HG02610 (cell line): ENCODE results near the gene SH2D6.
"Not testable (repeated sequence)": the region's sequence is repeated elsewhere in the genome, so short reads cannot be mapped to it uniquely, and the experiment has no call there.

Experiments used
- ATAC-seq: cut with Tn5 transposase; IDR thresholded peaks from one replicate; pipeline ENCODE4 v1.9.1; 2021; ENCODE audit warnings: mild to moderate bottlenecking, moderate library complexity; ENCODE audit not compliant: unreplicated experiment

The SH2D6 gene

DNA sequence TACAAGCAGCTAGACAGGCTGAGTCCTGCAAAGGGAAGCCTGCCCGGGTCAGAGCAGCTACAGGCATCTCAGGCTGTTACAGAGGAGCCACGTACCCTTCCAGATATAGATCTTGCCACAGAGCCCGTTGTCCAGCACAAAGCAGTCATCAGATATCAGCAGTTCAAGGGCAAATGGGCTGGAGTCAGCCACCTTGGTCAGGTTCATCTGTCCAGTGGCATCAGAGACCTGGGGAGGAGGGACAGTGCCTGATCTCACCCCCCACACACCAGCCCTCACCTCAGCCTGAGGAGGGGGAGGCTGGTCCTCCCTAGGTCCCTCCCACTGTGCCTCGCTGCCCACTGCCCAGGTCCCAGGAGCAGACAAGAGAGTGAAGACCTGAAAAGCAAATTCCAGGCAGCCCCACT lies 20.6 kb upstream of the SH2D6 start:
- ATAC-seq: no peak

- no peak for ATAC-seq
These were observed 19.9 kb upstream of the SH2D6 start for GRCh38 chr2:85398426-85399182.

GRCh38 chr2:85399183-85399455 lies 19.4 kb upstream of the SH2D6 start:
- no peak for ATAC-seq

- ATAC-seq: no peak
These were observed 18.5 kb upstream of the SH2D6 start for GRCh38 chr2:85400023-85400422.

- ATAC-seq: no peak
These were observed 17.7 kb upstream of the SH2D6 start for GRCh38 chr2:85400541-85401463.

DNA sequence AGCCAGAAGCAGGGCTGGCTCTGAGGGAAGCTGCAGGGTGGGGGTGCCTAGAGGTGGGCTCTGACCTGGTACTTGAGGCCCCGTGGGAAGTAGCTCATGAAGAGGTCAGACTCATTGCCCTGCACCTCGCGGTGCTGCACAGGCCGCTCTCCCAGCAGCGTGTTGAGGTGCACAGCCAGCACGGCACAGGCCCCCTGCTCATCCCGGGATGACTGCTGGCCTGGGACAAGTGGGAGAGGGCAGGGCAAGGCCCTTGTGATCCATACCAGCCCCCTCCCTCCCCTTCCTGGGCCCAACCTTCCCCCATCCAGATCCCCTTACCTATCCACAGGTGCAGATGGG lies 17.1 kb upstream of the SH2D6 start:
- no peak for ATAC-seq

DNA sequence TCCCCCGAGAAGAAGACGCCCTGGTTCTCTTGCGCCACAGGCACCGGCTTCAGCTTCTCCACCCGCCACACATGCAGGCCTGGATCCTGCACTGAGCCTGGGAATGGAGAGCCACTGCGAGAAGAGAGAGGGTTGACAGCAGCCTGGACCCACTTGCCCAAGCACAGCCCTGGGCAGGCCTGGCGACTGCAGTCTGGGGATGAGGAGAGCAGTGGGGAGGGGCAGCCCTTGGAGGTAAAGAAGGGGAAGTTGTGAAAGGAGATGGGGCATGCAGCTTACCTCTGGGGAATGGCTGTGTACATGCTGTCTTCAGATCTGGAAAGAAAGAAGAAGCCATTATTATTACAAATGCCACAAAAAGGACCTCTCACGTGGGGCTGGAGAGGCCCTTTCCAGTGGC lies 16.7 kb upstream of the SH2D6 start:
- ATAC-seq: no peak

- ATAC-seq: peak; percentile 63
These were observed 13.1 kb upstream of the SH2D6 start for GRCh38 chr2:85405201-85406059.

DNA sequence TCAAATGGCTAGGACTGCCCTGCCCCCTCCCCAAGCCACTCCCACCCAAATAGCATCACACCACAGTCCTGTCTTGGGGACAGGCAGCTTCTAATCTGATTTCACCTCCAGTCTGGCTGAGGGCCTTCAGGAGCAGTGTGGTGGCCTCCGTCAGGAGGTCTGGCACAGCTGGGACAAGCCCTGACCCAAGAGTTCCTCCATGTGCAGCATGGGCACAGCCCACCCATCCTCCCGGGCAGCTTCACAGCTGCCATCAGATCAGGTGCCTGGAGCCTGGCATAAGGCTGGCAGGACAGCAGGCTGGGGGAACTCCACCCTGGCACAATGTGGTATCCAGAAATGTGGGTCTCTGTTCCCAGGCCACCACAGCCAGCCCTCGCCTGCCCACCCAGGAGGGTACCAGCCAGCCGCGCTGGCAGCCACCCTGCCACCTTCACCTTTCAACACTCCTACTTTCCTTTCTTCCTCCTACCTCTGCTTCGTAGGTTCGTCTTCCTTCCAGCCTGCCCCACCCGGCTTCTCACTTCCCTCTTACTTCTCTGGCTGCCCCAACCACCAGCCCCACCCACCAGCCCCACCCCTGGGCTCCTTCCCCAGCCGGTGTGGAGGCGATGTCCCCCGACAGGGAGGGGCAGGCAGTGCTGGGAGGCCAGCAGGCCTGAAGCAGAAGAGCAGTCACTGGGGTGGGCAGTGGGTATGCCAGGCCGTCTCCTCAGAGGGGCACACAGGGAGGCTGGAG lies 8.5 kb upstream of the SH2D6 start, which contains the start of gene CAPG:
CAPG (minus strand) TSS at position 522 of the 739 bp plus-strand sequence. CDS start 8,221 bp downstream, outside the sequence.
- peak; percentile 36 for ATAC-seq

- no peak for ATAC-seq
These were observed 7.7 kb upstream of the SH2D6 start for GRCh38 chr2:85410584-85411404.

GRCh38 chr2:85411405-85411748 lies 7.1 kb upstream of the SH2D6 start:
- no peak for ATAC-seq

DNA sequence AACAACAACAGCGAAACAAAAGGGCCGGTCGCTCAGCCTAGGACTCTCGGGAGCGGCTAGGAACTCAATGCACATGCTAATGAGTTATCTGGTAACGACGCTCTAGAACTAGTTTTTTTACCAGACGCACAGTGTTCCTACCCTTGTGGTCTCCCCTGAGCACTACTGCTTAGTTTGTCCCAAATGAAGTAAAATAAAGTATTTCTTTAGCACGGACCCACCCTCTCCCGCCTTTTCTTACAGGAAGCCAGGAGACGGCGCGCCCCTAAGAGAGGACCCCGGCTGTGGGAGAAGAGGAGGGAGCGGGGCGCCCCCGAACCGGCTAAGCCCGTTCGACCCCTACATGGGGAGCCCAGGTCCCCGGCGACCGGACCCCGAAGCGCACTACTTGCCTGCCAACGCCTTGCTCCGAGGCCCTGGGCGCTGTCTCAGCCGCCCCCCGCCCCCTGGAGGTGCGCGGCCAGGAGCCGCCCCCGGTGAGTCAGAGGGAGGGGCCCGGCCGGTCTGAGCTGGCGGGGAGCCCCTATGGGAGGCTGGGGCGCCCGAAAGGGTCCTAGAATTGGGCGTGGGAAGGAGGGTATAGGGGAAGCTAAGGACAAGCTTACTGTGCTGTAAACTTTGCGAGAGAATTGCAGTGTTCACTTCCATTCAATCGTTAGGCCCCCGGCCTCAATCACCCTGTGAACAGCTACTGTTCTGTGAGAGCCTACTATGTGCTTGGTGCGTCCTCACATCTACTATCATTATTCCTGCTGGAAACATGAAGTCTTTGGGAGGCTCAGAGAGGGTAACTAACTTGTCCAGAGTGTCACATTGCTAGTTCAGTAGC lies 4.7 kb upstream of the SH2D6 start:
- ATAC-seq: no peak

GRCh38 chr2:85414421-85414759 lies 4.1 kb upstream of the SH2D6 start:
- not testable (repeated sequence) for ATAC-seq

GRCh38 chr2:85414761-85415553 lies 3.6 kb upstream of the SH2D6 start:
- no peak for ATAC-seq

- ATAC-seq: no peak
These were observed 2.4 kb upstream of the SH2D6 start for GRCh38 chr2:85415980-85416650.

GRCh38 chr2:85419009-85419675 lies 628 bp downstream of the SH2D6 start:
- no peak for ATAC-seq

DNA sequence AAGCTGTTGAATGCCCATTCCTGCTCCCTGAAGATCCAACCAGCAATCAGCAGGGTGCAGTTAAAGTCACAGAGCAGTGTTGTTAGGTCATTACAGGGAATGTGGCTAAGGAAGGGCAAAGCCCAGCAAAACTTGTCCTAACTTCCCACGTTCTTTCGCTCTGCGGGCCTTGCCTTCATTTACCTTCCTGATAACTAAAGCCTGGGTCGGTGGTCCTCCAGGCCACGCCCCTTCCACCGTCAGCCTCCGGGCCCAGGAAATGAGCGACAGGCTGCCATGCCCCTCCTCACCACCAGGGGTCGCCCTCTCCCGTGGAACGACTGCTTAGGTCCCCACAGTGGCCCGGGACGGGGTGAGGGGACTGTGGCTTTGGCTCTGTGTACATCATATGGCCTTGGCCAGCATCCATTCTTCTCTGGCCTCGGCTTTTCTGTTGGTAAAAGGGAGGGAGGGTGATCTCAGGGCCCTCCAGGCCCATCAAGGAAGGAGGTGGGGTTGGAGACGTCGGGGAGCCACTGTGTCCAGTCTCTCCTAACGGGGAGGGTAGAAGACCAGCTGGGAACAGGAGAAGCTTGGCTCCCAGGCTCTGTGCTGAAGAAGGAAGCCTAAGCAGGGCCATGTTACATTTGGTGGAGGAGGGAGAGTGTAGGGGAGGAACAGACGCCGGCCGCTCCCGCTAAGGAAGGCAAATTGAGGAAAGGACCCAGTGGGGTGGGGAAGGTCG lies 2.2 kb downstream of the SH2D6 start:
- ATAC-seq: peak; percentile 66
